ENCODE data around the gene CDH6. TPM values are rescaled to one million over a fixed set of nuclear protein-coding genes. Genes with fewer than 3 reads are reported as not detected.

The CDH6 gene
- total and polyA plus RNA-seq, 2 donors (not counting 3 experiments of a cell fraction or from before 2014, with no cell fraction given), result 0.06 TPM; not detected in 1

DNA sequence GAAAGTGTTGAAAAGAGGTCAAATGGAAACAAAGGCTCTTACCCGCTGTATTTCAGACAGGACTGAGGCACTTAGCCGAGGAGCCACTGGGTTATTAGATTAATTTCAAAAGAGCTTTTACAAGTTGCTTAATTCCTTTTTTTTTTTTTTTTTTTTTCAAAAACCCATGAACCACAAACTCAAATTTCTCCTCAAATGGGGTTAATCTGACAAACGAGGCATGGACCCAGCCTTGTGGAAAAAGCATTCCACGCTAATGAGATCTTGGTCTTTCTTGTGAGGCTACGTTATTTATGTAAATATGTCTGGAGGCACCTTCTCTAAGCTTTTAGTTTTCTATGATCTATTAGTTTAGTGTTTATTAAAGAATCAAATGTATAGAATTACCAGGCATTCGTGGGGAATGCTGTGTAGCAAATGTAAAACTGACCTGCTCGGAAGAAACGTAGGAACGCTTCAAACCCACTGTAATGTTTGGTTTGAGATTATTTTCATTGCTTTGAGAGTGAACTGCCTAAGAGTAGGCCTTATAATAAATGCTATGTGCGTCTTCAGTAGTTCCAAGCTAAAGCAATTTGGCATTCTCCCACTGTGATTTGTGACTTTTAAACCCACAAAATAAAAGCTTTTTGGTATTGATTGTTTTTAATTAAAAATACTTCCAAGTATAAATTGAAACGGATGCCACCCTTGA is 134.7 kb downstream of the CDH6 start:
- no peak for DNase-seq (ENCODE audit: low read depth, low spot score)

More for the DNA sequence above, 134.7 kb downstream of the CDH6 start:
- H3K79me2 ChIP-seq (ENCODE audit: control insufficient read depth, insufficient read depth, low read length), result no peaks in the 10 kb centered on the region
- no peak for FAIRE-seq
- H3K4me3 ChIP-seq (replicated peaks in 1 of 3; ENCODE audit: insufficient read depth in 1 of 3, low read depth in 1 of 3, low read length in 3 of 3), result no peak overlapping the region
- no peak overlapping the region for H3K4me2 ChIP-seq (ENCODE audit: insufficient read depth, low read length)
- ChIA-PET CTCF (no interaction called here), POLR2A (no interaction called here)
- no peaks in the 10 kb centered on the region for H3K4me1 ChIP-seq (ENCODE audit: control insufficient read depth, extremely low read depth, insufficient read depth, low read length)
- TF ChIP-seq FOS (IDR thresholded peaks at IDR 0.05; ENCODE audit: borderline replicate concordance, insufficient read depth, low read length) (no peak), POLR2A (IDR thresholded peaks at IDR 0.05; ENCODE audit: low read depth, low read length) (no peak), EZH2 (IDR thresholded peaks at IDR 0.05; ENCODE audit: borderline replicate concordance, low read depth, low read length, severe bottlenecking) (no peak), MYC (IDR thresholded peaks at IDR 0.05; ENCODE audit: low read depth, low read length) (no peak), GATA2 (IDR thresholded peaks at IDR 0.05; ENCODE audit: insufficient read depth, insufficient read length, low read depth, low read length) (no peak), POLR2AphosphoS5 (IDR thresholded peaks at IDR 0.05; ENCODE audit: insufficient read depth, low read depth, low read length) (no peak), JUN (IDR thresholded peaks at IDR 0.05; ENCODE audit: borderline replicate concordance, insufficient read depth, insufficient read length, low read depth) (no peak)
- TF ChIP-seq, protein P1, sequence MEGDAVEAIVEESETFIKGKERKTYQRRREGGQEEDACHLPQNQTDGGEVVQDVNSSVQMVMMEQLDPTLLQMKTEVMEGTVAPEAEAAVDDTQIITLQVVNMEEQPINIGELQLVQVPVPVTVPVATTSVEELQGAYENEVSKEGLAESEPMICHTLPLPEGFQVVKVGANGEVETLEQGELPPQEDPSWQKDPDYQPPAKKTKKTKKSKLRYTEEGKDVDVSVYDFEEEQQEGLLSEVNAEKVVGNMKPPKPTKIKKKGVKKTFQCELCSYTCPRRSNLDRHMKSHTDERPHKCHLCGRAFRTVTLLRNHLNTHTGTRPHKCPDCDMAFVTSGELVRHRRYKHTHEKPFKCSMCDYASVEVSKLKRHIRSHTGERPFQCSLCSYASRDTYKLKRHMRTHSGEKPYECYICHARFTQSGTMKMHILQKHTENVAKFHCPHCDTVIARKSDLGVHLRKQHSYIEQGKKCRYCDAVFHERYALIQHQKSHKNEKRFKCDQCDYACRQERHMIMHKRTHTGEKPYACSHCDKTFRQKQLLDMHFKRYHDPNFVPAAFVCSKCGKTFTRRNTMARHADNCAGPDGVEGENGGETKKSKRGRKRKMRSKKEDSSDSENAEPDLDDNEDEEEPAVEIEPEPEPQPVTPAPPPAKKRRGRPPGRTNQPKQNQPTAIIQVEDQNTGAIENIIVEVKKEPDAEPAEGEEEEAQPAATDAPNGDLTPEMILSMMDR (IDR thresholded peaks at IDR 0.05; ENCODE audit: extremely low read depth in 1 of 2, insufficient read depth in 1 of 2, low read depth in 1 of 2, low read length in 2 of 2), result no peak
- TF ChIP-seq, protein P2, sequence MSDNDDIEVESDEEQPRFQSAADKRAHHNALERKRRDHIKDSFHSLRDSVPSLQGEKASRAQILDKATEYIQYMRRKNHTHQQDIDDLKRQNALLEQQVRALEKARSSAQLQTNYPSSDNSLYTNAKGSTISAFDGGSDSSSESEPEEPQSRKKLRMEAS (IDR thresholded peaks at IDR 0.05; ENCODE audit: insufficient read depth, insufficient read length), result no peak
- dilution Hi-C loops (cut with MboI; ENCODE audit: extremely low pct_ligation_motif_present, low sequenced_read_pairs), result no loop called here
- H3K27ac ChIP-seq (ENCODE audit: insufficient read depth, low read depth, low read length), result no peak overlapping the region
- intact Hi-C loops (cut with micrococcal nuclease), result no loop called here
- H3K27me3 ChIP-seq (ENCODE audit: control insufficient read depth in 2 of 2, insufficient read depth in 2 of 2, low read length in 2 of 2), result no peaks in the 10 kb centered on the region
- H2AFZ ChIP-seq (ENCODE audit: low read depth, low read length), result no peak overlapping the region
- no peak overlapping the region for H3K9ac ChIP-seq (replicated peaks; ENCODE audit: extremely low read depth, insufficient read depth, low read length)
- no TSS peak for BruUV-seq (replicated peaks)
- no peaks in the 10 kb centered on the region for H3K9me1 ChIP-seq (replicated peaks; ENCODE audit: control insufficient read depth, extremely low read depth, insufficient read depth, low read length)
- no peaks in the 10 kb centered on the region for H4K20me1 ChIP-seq (replicated peaks; ENCODE audit: control insufficient read depth, extremely low read depth, insufficient read depth, low read length)
- no peaks in the 10 kb centered on the region for H3K36me3 ChIP-seq (ENCODE audit: control insufficient read depth in 2 of 2, extremely low read depth in 1 of 2, insufficient read depth in 2 of 2, low read length in 2 of 2)
- no peaks in the 10 kb centered on the region for H3K9me3 ChIP-seq (replicated peaks; ENCODE audit: control insufficient read depth, insufficient read depth, low read length)
